Skin of body (tissue), 2 donors: ENCODE results near the gene PSMG4. TPM values are rescaled to one million over a fixed set of nuclear protein-coding genes. Genes with fewer than 3 reads are reported as not detected.
A peak's percentile ranks its signal among the peaks of the same experiment; 100 is the strongest.

ENCODE experiments used
- DNase-seq: peaks from one replicate; lab custom pipeline; 2025; lab: John Stamatoyannopoulos, UW
- total RNA-seq: library from RNA; depleted of rRNA; stranded (reverse); fragments of >200 nt; gene quantifications from one replicate; pipeline ENCODE4 v1.2.3, GENCODE V29; 2014

PSMG4 gene
- total RNA-seq, 1 donor from 2014 or later = 11.9 TPM

DNA sequence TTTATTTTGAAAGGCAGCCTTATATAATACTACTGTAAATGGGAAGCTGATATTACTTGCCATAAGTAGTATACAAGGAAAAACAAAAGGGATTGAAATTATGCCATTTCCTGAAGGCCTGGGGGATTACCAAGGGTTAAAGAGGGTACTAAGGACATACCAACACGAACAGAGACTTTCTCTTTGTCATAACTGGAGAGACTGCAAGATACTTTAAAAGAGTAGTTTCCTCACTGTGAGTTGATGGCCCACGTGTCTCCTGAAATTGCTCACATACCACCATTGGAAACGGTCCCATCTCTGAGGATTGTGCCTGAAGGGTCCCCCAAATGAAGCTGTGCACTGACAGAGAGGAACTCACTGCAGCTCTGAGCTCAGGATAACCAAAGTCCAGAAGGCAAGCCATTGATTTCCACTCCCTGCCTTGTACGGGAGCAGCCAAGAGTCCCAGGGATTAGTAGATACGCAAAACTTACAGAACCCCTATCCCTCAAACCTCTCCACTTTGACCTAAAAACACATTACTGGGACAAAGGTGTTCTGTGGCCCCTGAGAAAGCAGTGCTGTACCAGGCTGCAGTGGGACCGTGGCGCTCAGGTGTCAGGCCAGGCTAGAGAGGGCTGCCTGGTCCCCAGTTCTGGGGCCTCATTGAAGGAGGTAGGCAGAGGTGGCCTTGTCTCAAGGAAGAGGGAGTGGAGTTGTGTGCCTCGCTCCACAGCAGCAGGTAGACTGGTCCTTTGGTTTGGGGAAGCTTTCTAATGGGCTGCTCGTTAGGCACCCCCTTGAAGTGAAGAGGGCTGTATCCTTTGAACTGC, 15.2 kb downstream of the PSMG4 start:
- no peak for DNase-seq

GRCh38 chr6:3276174-3277167, 17.7 kb downstream of the PSMG4 start:
- DNase-seq = no peak

GRCh38 chr6:3277251-3277650, 18.5 kb downstream of the PSMG4 start:
- DNase-seq = no peak

GRCh38 chr6:3277851-3278416, 19.2 kb downstream of the PSMG4 start:
- DNase-seq = no peak

- no peak for DNase-seq
Observed at GRCh38 chr6:3278691-3279090, 19.9 kb downstream of the PSMG4 start.

GRCh38 chr6:3280091-3280490, 21.3 kb downstream of the PSMG4 start:
- no peak for DNase-seq

DNA sequence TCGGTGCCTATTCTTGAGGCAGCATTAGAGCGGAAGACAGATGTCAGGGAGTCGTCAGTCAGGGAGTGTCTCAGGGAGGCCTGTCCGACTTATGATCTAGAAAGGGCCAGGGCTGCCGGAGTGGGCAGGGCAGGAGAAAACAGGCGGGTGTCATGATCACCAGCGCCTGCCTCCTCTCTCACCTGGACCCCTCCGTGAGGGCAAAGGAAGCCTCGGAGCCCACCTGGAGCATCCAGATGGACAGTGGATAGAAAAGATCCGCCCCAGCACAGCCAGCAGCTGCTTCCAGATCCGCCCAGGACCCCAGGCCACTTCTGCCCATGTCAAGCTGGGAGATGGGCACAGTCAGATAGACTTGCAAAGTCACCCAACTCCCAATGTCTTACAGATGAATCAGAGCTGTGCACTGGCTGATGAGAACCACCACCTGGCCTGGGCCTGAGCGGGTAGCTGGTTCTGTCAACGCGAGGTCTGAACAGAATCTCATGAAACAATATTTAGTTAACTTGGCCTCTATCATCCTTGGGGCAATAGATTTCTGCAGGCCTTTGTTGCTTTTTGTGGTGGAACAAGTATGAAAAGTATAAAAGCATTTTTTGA, 22.2 kb downstream of the PSMG4 start:
- no peak for DNase-seq

DNA sequence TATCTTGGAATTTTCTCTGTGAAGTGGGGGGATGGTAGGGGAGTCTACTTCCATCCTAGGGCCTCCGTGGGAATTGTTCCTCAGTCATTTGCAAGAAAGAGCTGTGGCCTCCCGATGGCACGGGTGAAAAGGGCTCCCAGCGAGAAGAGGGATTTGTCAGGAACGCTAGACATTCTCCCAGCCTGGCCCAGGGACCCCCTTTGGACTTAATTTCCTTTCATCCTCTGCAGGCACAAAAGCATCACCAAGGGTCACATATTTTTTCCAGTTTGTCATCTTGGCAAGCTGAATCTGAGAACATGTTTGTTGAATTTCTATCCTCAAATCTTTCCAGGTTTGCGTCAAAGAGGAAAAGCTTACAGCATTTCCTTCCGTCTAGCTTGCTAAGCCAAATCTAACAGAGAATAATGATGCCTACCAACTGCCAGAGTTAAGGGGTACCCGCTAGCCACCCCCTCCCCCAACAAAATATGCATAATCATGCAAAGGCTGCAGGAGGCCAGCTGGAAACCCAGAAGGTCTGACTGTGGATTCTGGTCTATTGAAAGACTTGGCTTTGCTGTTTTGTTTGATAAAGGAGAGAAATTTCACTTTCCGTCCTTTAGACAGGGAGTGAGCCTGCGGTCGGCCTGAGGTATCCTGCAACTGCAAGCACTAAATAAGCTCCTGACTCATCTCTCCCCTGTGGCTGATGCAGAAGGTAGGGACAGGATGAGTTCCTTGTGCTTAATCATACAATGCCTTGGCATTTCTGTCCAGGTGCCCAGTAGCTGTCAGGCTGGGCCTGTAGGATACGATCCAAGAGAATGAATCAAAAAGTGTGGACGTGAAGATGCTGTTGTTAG, 23.1 kb downstream of the PSMG4 start:
- DNase-seq = peak; percentile 87

- no peak for DNase-seq
Observed at GRCh38 chr6:3282476-3283236, 23.9 kb downstream of the PSMG4 start.

DNA sequence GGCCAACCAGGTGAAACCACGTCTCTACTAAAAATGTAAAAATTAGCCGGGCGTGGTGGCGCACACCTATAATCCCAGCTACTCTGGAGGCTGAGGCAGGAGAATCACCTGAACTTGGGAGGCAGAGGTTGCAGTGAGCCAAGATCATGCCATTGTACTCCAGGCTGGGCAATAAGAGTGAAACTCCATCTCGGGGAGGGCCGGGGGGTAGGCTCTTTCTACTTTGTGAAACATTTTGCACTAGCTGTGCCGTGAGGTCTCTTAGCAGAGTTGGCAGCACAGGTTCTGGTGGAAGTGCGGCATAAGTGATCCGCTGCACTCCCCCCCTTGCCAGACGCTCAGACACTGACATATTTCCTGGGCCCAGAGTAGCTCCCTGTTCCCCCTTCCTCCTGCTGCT, 24.5 kb downstream of the PSMG4 start:
- DNase-seq = no peak

- DNase-seq = no peak
Observed at GRCh38 chr6:3283641-3284435, 25.1 kb downstream of the PSMG4 start.

GRCh38 chr6:3284436-3284876, 25.7 kb downstream of the PSMG4 start:
- DNase-seq = no peak

DNA sequence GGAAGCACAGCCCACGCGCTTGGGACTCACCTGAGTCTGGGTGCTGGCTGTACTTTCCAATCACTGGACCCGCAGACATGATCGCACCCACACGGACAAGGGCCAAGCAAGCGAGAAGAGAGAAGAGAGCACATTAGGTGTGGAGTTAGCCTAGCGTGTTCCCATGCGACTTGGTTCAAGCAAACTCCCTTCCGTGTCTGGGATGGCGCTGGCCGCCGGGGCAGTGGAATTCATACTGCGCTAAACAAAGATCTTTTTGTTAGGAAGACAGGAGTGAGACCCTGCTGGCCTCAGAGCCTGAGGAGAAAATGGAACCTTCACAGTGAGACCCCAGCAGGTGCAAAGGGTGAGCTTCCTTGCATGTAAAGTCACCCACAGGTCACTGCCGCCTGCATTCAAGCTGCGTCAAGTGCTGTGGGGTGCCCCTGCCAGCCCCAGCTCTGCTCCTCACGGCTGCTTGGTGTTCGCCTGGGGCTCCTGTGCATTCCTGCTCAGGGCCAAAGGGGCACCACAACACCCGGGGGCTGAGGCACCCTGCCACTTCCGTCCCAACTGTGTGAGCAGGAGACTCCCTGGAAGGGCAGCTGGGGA, 26.4 kb downstream of the PSMG4 start:
- DNase-seq = no peak

DNA sequence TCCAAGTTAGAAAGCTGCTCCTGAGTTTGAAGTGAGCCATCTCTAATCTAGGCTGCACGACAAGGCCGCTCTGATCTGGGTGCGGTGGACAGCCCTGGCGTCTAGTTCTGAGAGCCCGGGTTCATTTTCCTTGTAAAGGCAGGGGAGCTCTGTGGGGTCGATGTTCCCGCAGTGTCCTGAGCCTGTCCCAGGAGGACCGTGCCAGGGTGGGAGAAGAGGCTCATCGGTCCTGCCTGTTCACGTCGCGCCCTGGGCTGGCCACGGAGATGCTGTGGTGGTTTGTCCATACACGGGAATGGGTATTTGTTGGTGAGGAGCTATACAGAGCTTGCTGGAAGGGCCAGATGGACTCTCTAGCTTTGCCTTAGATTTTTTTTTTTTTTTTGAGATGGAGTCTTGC, 27.0 kb downstream of the PSMG4 start:
- DNase-seq = no peak

DNA sequence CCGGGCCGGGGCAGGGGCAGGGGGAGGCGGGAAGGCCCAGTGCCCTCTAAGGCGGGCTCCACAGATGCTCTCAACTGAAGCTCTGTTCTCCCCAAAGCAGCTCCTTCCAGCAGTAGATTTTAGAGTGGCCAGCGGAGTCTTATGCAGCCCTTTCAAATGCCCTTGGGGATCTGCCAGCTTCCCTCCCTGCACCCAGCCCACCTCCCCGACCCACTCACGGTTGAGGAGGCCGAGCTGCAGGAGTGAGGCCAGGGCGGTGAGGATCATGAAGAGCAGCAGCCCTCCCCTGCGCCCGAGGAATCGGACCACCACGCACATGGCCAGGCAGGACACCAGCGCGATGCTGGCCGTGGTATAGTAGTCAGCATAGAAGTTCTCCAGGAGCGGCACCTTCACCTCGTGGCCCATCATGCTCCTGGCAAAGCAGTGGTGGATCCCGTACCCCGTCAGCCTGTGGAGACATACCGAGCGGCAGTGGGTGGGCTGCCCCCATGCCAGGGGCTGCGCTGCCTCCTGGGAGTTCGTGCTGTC, 28.0 kb downstream of the PSMG4 start:
- DNase-seq = no peak

DNA sequence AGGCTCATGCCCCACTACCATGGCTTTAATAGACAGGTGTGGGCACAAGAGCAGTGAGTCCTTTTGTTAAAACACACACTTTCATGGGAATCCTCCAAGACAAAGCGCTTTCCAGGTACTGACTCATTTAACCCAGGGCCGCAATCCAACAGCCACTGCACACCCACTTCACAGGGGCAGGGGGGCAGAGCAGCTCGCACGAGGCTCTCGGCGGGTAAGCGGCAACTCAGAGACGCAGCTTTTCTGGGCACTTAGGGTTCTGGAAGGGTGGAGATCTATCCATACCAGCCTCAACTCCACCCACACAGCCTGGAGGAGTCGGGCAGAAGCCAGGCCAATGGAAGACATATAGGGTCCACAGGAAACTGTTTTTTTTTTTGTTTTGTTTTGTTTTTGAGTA, 28.6 kb downstream of the PSMG4 start:
- no peak for DNase-seq

DNA sequence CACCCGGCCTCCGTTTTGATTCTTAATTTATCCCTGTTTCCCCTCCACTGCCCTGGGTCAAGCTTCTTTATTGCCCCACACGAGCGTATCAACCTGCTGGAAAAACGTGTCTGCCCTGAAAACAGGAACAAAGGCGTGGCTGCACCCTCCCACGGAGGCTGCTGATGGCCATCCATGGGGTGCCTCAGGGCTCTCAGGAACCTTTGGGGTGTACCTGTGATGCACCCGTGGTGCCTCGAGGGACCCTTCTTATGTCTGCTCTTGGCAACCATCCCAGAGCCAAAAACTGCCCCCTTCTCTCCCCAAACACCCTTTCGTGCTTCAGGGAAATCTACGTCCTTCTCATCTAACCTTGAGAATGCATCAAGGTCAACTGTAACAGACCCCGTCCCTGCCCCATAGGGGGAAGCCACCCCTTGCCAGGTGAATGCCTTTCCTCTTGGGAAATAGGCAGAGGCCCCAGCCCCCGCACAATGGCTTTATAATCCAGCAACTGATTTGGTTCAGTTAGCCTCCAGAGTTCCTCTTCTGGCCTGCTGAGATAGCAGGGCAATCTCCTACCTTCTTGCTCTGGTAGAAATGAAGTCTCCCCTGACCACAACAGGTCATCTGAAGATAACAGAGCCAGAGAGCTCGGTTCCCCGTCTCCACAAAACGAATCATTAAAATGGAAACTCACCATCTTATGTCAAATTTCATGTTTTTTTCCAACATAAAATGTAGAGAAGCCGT, 29.4 kb downstream of the PSMG4 start:
- DNase-seq = no peak
